Endothelial cell of hepatic sinusoid (primary cell): Measurements from ENCODE around the gene WWC2.
"Not testable (repeated sequence)": the region's sequence is repeated elsewhere in the genome, so short reads cannot be mapped to it uniquely, and the experiment has no call there.

Experiments used
- in situ Hi-C: cut with HindIII; loops from 2 replicates; pipeline ENCODE4 v1.10.0; 2017; ENCODE audit warnings: low sequenced_read_pairs

Gene WWC2

DNA sequence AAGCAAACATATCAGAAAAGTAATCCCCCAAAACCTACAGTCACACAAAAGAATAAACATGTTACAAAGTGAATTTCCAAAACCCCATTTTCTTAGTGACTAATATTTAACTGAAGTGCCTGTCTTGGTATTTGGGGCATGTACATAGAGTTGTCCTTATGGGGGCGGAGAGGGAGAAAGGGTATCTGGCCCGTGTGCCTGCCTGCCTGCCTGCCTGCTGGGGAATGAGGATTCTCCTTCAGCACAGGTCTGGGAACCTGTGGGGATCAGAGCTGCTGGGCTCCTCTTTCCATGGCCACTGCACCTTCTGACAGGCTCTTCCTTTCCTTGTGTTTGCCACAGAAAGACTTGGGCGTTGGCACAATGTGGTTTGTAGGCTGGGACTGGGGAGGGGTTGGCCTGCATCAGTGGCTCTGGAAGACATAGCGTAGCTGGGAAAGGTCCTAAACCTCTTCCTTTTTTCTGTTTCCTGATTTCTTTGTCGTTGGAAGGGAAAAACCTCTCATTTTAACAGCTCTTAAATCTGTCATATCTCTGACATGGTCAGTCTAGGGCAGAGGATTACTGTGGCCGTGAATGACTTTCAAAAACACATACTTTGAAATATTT is 94.8 kb downstream of the WWC2 start:
- in situ Hi-C loops, result not testable (repeated sequence)

- in situ Hi-C loops, result no loop called here
Observed at GRCh38 chr4:183195534-183195933, 96.5 kb downstream of the WWC2 start.

DNA sequence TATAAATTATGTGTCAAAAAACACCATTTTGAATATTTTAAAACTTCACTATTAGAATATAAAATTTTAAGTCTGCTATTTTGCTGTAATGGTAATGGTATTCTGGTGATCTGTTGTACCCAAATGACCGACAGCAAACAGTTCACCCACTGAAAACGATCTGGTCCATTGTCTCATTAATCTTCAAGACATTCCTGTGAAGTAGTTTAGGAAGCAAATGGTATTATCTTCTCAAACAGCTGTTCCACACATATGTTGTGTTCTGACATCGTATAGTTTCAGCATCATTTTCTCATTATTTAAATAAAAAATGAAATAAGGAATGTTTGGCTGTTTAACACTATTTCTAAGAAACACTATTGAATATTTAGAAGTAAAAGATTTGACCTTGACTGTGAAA is 98.1 kb downstream of the WWC2 start:
- in situ Hi-C loops, result no loop called here

DNA sequence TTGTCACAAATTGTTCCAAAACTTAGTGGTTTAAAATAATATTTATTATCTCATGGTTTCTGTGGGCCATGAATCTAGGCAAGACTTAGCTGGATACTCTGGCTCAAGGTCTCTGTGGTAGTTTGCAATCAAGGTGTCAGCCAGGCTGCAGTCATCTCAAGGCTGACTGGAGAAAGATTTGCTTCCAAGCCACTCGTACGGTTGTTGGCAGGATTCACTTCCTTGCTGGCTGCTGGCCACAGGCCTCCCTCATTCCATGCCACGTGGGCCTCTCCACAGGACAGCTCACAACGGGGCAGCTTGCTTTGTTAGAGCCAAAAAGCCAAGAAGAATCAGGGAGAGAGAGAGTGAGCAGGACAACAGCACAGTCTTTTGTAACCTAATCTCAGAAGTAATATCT is 101.4 kb downstream of the WWC2 start:
- in situ Hi-C loops, result no loop called here

DNA sequence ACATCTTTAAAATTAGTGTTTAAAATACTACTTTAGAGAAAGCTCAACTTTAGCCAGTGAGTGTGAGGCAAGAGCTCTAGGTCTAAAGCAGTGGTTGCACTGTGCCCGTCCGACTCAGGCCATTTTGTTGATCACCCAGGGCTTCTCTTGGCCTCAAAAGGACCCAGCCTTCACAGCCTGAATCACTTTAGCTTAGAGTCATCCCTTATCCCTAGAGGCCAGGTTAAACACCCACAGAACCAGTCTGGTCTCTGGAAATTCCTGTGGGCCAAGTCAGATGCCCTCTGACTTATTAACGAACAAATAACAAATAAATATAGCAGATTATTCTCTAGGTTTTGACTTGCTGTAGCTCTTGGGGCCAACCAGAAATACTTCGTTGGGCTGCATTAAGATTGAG is 102.3 kb downstream of the WWC2 start:
- in situ Hi-C loops, result no loop called here

- in situ Hi-C loops, result no loop called here
Observed at GRCh38 chr4:183202523-183202922, 103.5 kb downstream of the WWC2 start.

DNA sequence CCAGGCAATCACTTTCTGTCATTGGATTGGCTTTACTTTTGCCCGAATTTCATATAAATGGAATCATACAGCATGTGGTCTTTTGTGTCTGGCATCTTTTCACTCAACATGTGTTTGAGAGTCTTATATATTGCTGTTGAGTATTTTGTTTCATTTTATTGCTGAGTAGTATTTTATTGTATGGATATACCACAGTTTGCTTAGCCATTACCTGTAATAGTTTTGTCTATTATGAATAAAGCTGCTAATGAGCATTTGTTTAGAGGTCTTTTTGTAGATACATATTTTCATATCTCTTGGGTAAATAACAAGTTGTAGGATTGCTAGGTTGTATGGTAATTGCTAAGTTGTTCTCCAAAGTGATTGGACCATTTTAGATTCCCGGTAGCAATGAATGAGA is 105.7 kb downstream of the WWC2 start:
- in situ Hi-C loops, result no loop called here

DNA sequence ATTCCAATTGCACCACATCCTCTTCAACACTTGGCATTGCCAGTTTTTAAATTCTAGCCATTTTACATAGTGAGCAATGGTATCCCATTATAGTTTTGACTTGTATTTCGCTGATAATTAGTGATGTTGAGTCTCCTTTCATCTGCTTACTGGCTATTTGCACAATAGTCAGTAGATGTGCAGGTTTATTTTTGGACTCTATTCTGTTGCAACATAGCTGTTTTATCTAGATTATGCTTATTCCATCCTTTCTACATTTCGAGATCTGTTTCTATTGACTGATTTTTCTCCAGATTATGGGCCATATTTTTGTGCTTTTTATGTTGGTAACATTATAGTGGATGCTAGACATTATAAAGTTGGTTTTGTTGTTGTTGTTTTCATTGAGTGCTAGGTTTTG is 106.1 kb downstream of the WWC2 start:
- in situ Hi-C loops, result no loop called here

DNA sequence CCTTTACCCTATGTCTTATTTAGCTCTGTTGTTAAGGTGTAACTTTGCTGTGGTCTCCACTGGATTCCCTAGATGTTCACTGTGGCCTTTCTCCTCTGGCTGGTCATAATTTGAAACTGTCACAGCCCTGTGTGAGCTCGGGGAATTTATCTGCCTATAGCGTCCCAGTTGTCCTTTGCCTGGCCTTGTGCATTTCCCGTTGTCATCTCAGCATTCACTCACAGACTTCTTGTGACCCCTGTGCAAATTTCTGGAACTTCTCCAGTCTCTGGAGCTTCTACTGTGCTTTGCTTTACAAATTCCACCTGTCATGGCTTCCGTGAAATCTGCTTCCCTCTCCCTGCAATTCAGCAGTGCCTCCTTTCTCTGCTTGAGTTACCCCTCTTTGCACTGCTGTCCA is 106.7 kb downstream of the WWC2 start:
- in situ Hi-C loops, result no loop called here

DNA sequence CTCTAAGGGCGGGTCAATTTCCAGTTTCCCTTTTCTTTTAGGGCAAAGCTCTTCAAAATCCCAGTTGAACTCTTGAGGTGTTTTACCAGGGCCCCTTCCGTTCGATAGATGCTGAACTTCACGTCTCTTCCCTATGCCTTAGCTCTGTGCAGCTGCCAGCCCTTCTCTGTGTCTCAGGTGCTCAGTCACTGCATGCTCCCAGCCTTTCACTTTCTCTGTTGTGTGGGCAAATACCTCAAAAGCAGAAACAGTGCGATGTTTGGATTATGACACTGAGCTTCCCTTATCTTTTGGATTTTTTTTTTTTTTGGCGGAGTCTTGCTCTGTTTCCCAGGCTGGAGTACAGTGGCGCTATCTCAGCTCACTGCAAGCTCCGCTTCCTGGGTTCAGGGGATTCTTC is 112.5 kb downstream of the WWC2 start:
- in situ Hi-C loops, result no loop called here

GRCh38 chr4:183213996-183214395 is 114.9 kb downstream of the WWC2 start:
- in situ Hi-C loops, result no loop called here

- in situ Hi-C loops, result no loop called here
Observed at GRCh38 chr4:183214912-183215488, 115.9 kb downstream of the WWC2 start.

DNA sequence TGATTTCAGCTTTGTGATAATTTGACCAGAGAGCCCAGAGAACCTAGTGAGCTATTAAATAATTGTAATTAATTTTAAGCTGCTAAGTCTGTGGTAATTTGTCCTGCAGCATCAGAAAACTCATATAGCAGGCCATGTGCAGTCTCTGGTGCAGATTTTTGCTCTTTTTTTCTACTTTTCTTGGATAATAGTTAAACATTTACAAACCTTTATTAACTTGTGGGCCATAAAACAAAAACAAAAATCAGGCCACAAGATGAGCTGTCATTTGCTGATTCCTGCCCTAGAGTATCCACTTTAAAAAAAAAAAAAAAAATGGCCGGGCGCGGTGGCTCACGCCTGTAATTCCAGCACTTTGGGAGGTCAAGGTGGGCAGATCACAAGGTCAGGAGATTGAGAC is 121.2 kb downstream of the WWC2 start:
- in situ Hi-C loops, result no loop called here

DNA sequence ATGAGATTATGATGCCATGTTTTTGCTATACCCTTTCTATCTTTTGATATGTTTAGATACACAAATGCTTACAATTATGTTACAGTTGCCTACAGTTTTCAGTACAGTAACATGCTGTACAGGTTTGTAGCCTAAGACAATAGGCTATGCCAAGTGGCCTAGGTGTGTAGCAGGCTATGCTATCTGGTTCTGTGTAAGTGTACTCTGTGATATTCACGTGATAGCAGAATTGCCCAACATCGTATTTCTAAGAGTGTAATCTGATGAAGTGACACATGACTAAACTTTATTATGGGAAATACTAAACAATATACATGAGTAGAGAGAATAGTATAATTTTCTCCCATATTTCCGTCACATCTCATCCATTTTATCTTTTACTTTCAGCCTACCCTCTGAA is 124.0 kb downstream of the WWC2 start:
- in situ Hi-C loops, result no loop called here

- in situ Hi-C loops, result no loop called here
Observed at GRCh38 chr4:183229397-183229796, 130.3 kb downstream of the WWC2 start.

- in situ Hi-C loops, result no loop called here
Observed at GRCh38 chr4:183240581-183241321, 141.7 kb downstream of the WWC2 start.

DNA sequence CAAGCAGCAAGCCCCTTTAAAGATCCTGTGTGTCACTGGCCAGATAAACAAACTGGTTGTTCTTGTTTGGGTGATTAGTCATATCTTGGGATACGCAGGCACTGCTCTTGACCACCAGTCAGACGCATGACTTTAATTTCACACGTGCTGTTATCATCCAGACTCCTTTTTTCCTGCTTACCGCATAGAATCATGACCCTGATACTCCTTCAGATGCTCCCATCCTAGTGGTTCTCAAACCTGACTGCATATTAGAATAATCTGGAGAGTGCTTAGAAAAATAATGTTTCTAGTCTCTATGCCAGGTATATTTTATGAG is 142.2 kb downstream of the WWC2 start:
- in situ Hi-C loops, result no loop called here

DNA sequence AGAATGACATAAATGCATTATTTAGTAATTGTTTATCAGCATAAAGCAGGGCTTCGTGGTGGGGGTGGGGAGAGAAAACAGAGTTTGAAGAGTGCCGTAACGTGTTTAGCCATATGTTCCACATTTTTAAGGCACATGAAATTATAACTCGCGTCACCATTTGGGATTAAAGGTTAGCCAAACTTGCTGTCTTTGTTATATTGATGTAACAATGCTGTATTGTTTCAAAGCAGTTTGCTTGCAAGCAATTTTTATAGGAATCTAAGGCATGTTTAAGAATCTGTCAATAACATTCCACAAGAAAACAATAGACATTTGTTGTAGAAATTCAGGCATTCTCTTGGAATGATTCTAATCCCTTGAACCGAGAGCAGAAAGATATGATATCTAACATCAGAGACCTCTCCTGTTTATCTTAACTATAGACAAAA is 142.7 kb downstream of the WWC2 start:
- in situ Hi-C loops, result no loop called here

- in situ Hi-C loops, result no loop called here
Observed at GRCh38 chr4:183242291-183242690, 143.2 kb downstream of the WWC2 start.

- in situ Hi-C loops, result no loop called here
Observed at GRCh38 chr4:183244019-183244418, 145.0 kb downstream of the WWC2 start.

DNA sequence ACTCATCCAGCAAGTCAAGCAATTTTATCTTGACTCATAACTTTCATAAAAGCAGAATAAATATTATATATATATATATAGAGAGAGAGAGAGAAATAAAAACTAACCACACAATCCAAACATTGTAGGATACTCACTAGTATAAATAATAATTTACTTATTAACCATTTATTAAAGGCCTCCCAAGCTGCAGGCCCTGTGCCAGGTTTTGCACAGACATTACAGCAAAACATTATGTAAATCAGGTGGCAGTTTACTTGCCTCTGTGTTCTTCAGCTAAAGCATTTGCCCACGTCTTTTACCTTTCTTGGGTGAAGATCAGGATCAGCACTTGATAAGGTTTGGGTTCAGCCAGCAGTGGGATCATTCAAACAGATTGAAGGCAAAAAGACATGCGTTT is 145.4 kb downstream of the WWC2 start:
- in situ Hi-C loops, result no loop called here

DNA sequence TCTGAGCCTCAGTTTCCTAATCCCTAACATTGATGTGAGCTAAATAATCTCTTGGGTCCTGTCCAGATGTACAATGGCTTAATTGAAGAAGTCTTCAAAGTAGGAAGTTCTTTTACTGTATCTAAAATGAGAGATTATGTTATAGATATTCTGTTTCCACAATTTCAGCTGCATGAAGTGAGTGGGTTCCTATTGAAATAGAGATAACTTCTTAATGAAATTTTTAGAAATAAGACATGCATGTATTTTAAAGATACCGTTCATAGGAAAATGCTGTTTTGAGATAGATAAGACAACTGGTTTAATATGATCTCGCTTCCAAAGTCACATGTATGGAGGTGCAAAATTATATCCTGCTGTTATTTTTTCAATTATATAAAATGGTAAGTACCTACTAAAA is 149.1 kb downstream of the WWC2 start:
- in situ Hi-C loops, result no loop called here

- in situ Hi-C loops, result loop anchor here (5.0 to 10.0 kb wide), 2 partner anchors 155 to 318 kb away; partner anchors contain the start of gene WWC2
Observed at GRCh38 chr4:183249854-183250253, 150.8 kb downstream of the WWC2 start.
